Fibroblast of the conjunctiva (primary cell): ENCODE results near the gene PRG3.
"Not testable (repeated sequence)": the region's sequence is repeated elsewhere in the genome, so short reads cannot be mapped to it uniquely, and the experiment has no call there.

Experiments
- DNase-seq: peaks from one replicate; pipeline ENCODE4 v3.0.0-alpha.2; 2010; ENCODE audit warnings: low read depth

Gene PRG3

DNA sequence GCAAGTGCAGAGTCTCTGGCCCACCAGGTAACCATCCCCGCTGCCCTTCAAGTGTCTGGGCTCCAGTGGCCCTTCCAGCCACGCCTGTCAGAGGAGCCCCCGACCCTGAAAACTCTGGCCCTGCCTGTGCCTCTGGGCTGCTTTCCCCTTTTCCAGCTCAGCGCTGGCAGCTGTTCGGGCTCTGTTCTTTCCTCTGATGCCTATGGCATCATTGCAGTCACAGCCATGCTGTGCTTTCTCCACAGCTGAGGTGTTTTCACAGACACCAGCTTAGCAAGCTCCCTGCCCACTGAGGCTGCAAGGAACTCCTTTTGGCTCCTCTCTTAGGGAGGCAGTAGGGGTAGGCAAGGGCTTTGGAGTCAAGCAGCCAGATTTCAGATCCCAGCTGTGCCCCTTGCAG, 21.6 kb downstream of the PRG3 start:
- DNase-seq, result no peak

DNA sequence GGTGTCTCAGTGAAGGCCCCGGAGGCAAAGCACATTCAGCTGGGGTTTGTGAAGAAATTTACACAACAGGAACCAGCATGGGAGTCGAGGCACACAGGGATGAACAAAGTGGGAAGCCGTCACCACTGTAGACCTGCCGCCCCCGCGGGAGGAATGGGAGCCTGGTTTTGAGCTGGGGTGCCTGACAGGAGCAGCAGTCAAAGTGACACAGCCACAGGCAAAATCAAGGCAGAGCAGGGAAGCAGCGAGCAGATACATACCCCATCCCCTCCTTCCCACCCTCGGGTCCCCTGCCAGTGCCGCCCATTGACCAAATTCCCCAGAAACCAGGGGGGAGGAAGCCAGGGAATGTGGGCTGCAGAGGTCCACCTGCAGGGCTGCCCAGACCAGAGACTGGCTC, 22.0 kb downstream of the PRG3 start:
- no peak for DNase-seq

DNA sequence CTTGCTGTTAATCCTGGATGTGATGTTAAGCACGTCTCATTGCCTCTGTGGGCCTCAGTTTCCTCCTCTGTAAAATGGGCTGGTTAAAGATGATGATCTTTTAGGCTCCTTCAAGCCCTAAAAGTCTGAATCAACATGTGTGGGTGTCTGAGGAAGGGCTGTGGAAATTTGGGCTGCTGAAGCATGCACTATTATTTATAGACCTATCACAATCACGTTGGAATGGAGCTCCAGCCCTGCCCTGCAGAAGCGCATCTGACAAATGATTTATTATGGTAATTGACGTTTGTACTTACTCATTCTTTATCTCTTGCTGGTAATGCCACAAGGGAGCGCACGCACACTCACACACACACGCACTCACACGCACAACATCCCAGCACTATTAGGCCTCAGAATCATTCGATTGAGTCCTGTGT, 22.4 kb downstream of the PRG3 start:
- DNase-seq, result no peak

DNA sequence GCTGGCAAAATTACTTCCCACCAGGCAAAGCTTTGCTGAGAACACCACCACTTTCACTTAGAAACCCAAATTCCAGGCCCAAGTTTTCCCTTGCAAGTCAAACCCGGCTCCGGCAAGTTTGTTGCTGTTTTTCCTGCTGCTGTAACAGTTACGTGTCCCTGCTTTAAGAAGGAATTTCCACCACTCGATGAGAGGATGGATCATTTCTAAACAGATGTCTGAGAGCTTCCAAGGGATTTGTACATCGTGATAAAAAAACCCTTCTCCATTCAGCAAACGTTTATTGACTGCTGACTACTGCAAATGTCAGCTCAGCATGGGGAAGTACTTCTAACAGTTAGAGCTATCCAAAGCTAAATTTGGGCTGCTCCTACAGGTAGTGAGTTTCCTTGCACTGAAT, 23.1 kb downstream of the PRG3 start:
- no peak for DNase-seq

DNA sequence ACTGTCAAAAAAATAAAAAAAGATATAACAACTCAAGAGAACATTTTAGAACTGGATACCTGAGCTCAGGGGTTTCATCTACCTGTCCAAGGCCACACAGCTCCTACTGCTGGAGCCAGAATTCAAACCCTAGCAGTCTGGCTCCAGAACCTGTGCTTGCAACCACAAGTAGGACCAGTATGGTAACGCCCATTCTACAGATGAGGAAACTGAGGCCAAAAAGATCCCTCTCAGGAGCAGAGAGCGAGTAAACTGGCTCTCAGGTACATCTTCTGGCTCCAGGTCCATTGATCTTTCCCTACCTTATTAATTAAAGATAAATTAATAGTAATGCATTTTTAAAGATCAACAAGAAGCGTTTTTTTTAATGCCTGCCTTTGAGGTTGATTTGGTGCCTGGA, 23.6 kb downstream of the PRG3 start:
- no peak for DNase-seq

DNA sequence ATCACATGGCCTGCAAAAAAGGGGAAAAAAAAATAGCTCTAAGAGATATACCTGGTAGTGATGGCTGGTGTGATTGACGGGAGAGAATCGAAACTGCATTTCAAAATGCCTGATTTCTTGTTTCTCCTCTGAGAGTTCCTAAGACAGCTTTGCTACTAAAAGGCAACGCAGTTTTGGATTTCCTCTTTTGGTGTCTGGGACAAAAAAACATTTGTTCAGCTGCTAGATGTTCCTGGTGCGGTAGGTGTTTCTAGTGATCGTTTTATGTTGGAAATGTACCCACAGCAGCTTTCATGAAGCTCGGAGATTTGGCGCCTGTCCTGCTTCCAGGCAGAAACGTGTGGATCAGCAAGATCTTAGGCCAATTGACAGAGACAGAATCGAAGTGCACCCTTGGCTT, 24.7 kb downstream of the PRG3 start:
- DNase-seq, result no peak

DNA sequence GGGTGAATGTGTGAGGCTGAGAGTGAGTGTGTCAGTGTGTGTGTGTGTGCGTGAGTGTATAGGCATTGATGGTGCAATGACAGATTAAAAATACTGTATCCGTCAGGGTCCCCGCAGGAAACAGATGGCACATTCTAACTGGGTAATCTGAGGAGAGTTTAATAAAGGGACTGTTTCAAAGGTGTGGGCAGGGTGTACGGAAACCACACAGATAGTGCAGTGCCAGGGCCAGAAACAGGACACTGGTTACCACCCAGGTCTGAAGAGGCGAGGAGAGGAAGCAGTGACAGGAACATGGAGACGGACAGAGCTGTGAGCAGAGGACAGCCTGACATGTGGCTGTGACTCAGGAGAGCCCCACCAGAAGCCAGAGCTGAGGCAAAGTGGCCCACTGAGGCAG, 26.3 kb downstream of the PRG3 start:
- DNase-seq, result no peak

DNA sequence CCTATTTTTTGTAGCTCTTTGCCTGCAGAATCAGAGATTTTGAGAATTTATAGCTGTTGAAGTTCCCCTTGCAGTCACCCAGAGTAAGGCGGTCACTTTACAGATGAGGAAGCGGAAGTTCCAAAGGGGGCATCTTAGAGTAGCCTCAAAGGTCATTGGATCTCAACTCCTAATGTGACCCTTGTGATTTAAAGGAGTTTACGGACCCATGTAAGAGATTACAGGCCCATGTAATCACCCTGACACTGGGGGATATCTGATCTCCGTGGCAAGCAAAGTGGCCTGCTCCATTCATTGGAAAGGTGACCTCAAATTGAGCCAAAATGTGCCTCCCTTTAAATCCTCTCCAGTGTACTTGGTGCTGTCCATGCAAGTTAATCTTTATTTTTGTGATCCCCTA, 27.1 kb downstream of the PRG3 start:
- no peak for DNase-seq

DNA sequence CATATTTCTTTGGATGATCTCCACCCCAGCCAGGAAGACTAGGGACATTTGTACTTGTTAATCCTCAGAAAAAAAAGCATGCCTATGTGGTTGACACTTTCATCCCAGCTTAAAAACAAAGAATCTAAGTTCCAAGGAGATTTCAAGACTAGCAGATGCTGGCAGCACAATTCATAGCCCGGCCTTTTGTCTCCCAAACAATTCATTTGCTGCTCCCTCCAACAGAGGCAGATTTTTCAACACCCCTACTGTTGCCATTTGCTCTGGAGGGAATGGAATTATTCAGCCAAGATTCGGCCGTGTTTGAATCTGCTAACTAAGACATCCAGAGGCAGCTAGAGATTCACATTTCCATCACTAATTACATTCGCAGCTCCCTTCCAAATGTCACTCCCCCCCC, 27.5 kb downstream of the PRG3 start:
- DNase-seq, result no peak

DNA sequence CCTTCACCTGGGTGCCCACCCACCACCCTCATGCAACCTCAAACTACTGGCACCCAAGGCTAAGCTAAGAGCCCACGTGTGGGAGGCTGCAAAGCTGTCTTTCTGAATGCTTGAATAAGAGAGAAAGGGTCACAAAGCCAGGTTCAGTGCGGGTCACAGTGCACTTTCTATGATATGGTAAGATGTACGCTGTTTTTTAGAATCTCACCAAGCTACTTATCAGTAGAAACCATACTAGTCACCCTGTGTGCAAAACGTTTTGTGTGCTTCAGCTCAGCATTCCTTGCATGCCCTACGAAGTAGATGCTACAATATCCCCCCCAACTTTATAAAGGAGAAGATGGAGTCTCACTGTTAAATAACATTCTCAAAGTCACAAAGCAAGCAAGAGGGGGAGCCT, 27.9 kb downstream of the PRG3 start:
- no peak for DNase-seq

DNA sequence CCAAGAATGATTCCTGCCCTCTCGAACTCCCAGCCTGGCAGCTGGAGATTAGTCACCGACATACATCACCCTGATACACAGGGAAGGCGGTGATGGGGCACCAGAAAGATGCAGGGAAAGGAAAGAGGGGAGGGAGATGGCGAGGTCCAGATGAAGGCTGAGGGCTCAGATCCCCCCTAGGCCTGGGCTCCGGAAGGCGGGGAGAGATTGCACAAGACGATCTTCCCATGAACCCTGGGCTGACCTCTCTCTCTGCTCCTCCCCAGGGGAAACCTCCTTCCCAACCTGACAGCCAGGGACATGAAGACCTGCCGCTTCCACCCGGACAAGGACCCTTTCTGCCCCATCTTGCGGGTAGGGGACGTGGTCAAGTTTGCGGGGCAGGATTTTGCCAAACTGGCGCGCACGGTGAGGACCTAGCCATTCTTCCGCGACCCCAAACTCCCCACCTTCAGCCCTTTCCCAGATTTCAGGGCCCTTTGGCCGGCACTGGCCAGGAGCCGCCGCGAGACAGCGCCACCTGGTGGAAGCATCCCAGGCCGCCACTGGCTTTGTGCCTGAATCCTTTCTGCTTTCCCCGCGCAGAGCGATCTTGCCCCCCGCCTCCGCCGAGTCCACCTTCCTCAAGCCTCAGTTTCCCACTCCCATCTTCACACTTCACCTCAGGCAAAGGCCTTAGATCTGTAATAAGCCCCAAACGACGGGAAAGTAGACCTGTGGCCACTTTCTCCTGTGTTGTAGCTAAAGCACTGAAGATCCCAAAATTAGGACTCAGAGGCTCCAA, 31.3 kb downstream of the PRG3 start:
- no peak for DNase-seq

DNA sequence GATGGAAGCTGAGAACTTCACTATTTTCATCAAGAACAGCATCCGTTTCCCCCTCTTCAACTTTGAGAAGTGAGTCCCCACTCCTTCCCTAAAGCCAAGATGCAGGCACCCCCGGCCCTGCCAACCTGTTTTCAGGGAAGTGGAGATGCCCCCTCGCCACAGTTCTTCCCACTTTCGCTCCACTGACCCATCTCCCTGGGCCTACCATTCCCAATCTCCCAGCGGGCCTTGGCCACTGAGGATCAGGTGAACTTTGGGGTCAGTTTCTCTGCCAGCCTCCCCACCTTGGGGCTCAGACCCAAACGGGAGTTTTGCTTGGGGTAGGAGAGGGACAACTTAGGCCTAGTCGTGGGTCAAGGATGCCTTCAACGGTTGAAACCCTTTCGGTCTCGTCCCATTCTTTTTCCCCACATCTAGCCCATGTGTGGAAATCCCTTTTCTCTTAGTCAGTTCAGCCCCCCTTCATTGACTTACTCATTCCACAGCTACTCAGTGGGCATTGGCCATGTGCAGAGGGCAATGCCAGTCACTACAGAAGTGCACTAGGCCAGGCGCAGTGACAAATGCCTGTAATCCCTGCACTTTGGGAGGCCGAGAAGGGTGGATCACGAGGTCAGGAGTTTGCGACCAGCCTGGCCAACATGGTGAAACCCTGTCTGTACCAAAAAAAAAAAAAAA, 32.2 kb downstream of the PRG3 start:
- no peak for DNase-seq

DNA sequence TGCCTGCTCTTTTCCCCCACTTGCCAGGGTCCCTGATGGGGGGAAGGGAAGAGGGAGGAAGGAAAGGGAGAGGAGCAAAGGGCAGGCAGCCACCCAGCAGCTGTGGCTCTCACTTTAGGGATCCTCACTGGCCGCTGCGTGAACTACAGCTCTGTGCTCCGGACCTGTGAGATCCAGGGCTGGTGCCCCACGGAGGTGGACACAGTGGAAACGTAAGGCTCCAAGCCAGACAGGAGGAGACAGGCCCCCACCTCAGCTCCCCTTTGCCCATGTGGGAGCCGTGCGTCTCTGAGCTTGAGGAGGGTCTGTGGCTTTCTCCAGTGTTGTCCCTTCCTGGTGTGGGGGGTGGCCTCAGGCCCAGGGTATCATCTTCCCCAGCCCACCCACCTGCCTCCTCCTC, 32.9 kb downstream of the PRG3 start:
- DNase-seq, result no peak

DNA sequence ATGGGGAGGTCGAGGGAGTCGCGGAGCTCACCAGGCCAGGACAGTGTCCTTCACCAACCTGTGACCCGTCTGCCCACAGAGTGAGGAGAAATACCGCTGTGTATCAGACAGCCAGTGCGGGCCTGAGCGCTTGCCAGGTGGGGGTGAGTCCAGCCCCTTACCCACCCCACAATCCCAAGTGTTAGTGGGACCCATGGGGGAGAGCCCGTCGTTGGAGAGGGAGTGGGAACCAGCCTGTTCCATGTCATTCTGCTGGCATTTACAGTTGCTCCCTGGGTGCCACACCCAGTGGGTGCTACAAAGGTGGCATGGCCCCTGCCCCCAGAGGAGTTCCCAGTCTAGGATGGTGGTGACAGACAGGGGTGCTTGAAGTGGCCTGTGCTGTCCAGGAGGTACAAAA, 33.6 kb downstream of the PRG3 start:
- no peak for DNase-seq

DNA sequence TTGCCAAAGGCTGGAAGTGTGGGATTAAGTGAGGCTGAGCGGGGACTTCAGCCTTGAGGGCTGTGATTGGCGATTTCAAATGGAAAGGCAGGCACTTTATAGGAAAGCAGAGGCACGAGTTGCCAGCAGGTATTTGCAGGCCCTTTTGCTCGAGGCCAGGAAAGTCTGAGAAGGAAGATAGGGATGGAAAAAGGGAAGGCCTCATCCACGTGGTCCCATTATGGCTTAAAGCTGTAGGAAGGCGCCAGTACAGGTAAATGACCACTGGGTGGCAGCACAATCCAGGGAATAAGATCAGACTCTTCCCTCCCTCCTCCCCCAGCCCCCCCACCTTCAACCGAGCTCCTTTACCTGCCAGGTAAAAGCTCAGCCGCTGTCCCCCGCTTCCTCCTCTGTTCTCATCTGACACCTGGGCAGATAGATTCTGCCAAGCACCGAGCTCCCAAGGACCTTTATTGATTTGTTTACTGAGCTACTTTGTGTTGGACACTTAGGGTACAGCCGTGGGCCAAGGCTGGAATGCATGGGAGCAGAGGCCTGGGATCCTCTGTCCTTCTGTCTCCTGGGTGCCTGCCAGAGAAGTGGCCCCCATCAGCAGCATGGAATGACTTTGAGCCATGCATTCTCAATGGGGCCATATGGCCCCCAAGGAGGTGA, 35.3 kb downstream of the PRG3 start:
- peak; percentile 49 for DNase-seq

DNA sequence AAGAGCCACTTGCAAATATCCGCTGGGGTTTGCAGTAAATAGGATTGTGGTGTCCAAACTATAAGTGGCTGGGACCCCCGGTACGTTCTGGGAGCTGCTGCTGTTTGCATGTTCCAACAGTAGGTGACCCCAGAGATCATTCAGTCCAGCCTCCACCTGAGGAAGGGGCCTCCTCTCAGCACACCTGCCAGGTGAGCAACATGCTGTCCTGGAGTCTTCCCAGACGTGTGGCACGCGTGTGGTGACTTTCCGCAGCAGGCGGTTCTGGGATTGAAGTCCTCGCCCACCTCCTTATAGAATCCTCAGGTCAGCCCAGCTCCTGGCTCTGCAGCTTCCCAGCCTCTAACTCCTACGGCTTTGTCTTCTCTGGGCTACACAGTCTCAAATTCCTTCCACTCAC, 36.1 kb downstream of the PRG3 start:
- no peak for DNase-seq

DNA sequence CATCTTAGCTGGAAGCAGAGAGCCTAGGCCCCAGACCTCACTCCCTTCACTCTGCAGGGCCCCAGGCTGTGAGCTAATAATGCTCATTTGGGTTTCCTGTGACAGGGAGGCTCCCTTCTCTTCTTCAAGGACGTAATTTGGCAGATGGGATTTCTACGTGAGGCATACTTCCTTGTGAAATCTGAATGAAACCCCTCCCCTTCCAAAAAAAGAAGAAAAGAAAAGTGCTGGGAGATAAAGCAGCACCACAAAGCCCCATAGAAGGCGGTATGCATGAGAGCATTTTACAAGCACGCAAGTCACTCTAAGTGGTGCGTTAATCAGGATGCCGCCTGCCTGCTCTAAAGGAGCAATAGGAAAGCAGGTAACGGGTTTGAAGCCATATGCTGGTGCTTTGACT, 37.1 kb downstream of the PRG3 start:
- DNase-seq, result no peak

DNA sequence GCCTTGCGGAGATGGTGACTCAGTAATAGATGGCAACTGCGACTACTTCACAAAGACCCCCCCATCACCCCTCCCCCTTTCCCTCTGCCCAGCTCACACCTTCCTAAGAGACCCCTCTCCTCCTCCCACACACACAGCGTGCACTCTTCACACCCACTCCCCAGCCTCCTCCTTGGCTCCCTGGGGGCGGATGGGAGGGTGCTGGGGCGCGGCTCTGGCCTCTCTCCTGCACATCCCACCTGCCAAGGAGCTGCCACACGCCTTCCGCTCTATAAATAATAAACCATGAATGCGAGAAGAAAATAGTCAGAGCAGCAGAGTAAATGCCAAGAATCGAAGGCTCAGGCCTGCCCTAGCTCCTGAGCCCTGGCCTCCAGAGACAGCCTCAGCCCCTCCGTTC, 38.2 kb downstream of the PRG3 start:
- DNase-seq, result no peak

DNA sequence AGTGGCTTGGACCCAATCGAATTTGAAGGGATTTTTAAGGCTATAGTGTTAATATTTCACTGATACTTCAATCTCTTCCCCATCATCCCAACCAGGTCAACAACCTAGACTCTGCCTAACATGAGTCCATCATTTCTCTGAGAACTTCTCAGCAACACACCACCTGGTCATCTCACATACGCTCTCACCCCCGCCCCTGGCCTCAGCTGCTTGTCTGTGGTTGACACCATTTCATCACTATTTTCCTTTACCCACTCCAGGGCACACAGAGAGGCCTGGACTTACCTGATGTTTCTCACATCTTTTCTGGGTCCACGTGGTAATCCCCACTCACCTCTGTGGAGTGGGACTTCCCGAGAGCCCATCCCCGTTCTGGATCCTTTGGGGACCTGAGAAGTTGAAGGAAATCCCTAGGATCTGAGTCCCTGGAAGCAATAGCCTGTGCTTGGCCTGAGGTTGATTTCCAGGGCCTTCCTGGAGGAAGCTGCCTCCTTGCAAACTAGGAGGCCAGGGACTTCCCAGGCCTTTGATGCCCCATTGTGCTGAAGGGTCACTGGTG, 39.6 kb downstream of the PRG3 start:
- no peak for DNase-seq

DNA sequence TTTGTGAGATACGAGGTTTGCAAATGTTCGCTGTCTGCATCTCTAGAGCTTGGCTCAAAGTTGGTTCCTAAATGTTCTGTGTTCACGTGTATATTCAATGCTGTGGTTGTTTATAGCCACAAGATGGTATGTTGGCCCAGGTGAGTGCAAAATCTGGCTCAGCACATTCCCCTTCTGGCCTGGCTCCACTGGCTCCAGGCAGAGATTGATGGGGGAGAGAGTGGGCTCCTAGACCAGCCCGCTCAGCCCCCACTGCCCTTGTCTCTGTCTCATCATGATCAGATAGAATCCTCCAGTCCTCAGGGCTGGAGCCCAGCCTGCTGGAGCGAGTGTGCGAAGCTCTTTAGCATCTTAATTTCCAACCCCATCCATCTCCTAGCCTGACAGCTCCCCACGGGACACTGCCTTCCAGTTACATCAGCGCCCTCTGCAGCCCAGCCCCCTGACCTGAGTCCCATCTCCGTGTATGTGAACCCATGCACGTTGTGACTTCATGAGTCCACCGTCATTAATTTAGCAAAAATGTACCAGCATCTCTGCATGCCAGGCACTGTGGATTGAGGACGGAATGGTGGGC, 40.8 kb downstream of the PRG3 start:
- DNase-seq, result no peak

DNA sequence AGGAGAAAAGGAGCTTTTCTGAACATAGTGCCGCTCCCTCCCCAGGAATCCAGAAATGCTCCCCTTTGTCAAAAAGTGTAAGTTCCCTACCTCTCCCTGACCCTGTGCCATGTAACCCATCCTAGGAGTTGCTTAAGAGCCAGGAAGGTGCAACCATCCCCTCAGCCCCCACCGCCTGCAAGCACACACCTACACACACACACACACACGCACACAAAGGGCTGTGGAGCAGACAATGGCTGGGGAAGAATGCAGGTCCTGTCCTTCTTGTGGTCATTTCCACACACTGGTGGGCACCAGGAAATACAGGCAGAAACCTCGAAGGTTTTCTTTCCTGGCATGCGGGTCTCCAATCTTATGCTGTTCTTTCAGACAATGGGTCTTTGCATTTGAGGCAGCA, 41.6 kb downstream of the PRG3 start:
- DNase-seq, result no peak

DNA sequence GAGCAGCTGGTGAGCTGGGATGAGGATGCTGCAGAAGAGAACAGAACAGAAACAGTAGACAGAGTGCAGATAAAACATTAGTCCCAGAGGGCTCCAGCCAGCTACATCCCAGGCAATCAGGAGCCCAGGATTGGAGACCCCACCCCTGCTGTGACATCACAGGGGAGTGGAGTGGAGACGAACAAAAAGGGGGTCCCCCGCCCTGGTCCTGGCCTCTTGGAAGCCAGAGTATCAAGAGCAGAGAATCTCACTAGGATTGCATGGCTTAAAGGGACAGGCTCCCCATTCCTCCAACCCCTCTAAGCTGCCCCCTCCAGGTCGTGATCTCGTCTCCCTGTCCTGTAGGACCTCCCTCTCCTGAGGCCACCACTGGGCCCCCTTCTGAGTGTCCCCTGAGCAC, 42.8 kb downstream of the PRG3 start, which contains the start of gene P2RX3:
Gene P2RX3 (plus strand): TSS at position 211 of the 400 bp plus-strand sequence. CDS start 199 bp downstream, outside the sequence.
- no peak for DNase-seq

DNA sequence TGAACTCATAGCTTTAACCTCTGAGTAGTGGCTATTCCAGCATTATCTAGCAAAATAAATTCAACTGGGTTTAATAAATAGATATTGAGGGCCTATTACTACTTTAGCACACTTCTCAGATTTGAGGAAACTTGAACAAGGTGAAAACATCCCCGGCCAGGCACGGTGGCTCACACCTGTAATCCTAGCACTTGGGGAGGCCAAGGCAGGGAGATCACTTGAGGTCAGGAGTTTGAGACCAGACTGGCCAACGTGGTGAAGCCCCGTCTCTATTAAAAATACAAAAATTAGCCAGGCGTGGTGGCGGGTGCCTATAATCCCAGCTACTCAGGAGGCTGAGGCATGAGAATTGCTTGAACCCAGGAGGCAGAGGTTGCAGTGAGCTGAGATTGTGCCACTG, 44.1 kb downstream of the PRG3 start:
- not testable (repeated sequence) for DNase-seq
